KMS-11 (cell line): ENCODE data around the gene FAM181A.

ENCODE experiments used
- H2AFZ ChIP-seq: fragments of 200-600 bp; sonication (generic); 2 replicates; pipeline ENCODE4 v1.6.1; 2016; ENCODE audit warnings: antibody characterized with exemption, mixed run types, low read depth
- H3K27ac ChIP-seq: fragments of 200-600 bp; sonication (generic); 2 replicates; pipeline ENCODE4 v1.6.1; 2016; ENCODE audit warnings: mild to moderate bottlenecking, mixed run types
- H3K27me3 ChIP-seq: fragments of 200-600 bp; sonication (generic); 2 replicates; pipeline ENCODE4 v1.6.1; 2017; ENCODE audit warnings: mild to moderate bottlenecking, low read depth, mixed run types, moderate library complexity; ENCODE audit not compliant: insufficient read depth
- H3K36me3 ChIP-seq: fragments of 200-600 bp; sonication (generic); 2 replicates; pipeline ENCODE4 v1.6.1; 2017; ENCODE audit warnings: mild to moderate bottlenecking, mixed run types; ENCODE audit not compliant: insufficient read depth
- H3K4me1 ChIP-seq: fragments of 200-600 bp; sonication (generic); 2 replicates; pipeline ENCODE4 v1.6.1; 2016; ENCODE audit warnings: mild to moderate bottlenecking, low read depth, mixed run types; ENCODE audit not compliant: poor library complexity, severe bottlenecking
- H3K4me2 ChIP-seq: fragments of 200-600 bp; sonication (generic); 2 replicates; pipeline ENCODE4 v1.7.0; 2016; ENCODE audit warnings: mild to moderate bottlenecking, mixed run types
- H3K4me3 ChIP-seq: fragments of 200-600 bp; sonication (generic); IDR thresholded peaks from 2 replicates; pipeline ENCODE4 v1.6.1; 2017; ENCODE audit warnings: low read depth, low read length, mixed read lengths; ENCODE audit not compliant: insufficient read depth
- H3K79me2 ChIP-seq: fragments of 200-600 bp; sonication (generic); 2 replicates; pipeline ENCODE4 v1.6.1; 2016; ENCODE audit warnings: low read depth, mixed run types; ENCODE audit not compliant: insufficient read depth
- H3K9ac ChIP-seq: fragments of 200-600 bp; sonication (generic); 2 replicates; pipeline ENCODE4 v1.6.1; 2016; ENCODE audit warnings: mild to moderate bottlenecking, mixed run types
- H4K20me1 ChIP-seq: fragments of 200-600 bp; sonication (generic); 2 replicates; pipeline ENCODE4 v1.6.1; 2016; ENCODE audit warnings: mild to moderate bottlenecking, mixed run types; ENCODE audit not compliant: insufficient read depth
- CTCF ChIP-seq: fragments of 200-600 bp; sonication (generic); conservative IDR thresholded peaks from 2 replicates; pipeline ENCODE4 v1.6.1; 2017; ENCODE audit warnings: low read depth, mild to moderate bottlenecking, antibody characterized with exemption, low read length, moderate library complexity, mixed read lengths

FAM181A gene

GRCh38 chr14:93937519-93937918 lies 10.4 kb downstream of the FAM181A start:
- no peak overlapping the region for H2AFZ ChIP-seq

GRCh38 chr14:93938751-93939303 lies 11.7 kb downstream of the FAM181A start:
- Histone ChIP-seq H3K79me2 (no peaks in the 10 kb centered on the region), H3K4me3 (no peak overlapping the region), H3K4me2 (no peak overlapping the region), H3K27ac (no peak overlapping the region), H3K4me1 (peaks cover 7% of the 10 kb centered on the region), H3K9ac (no peak overlapping the region), H2AFZ (no peak overlapping the region), H3K36me3 (no peaks in the 10 kb centered on the region), H3K27me3 (no peaks in the 10 kb centered on the region), H4K20me1 (no peaks in the 10 kb centered on the region)
- TF ChIP-seq CTCF, result no peak

More at GRCh38 chr14:93937519-93937918, 10.4 kb downstream of the FAM181A start:
- no peak overlapping the region for H3K27ac ChIP-seq
- no peak overlapping the region for H3K4me3 ChIP-seq
- TF ChIP-seq CTCF, result no peak
- no peaks in the 10 kb centered on the region for H3K36me3 ChIP-seq
- H4K20me1 ChIP-seq, result no peaks in the 10 kb centered on the region
- peaks cover 7% of the 10 kb centered on the region for H3K4me1 ChIP-seq
- H3K9ac ChIP-seq, result no peak overlapping the region
- no peaks in the 10 kb centered on the region for H3K79me2 ChIP-seq
- H3K4me2 ChIP-seq, result no peak overlapping the region
- H3K27me3 ChIP-seq, result no peaks in the 10 kb centered on the region

GRCh38 chr14:93939304-93940229 lies 12.4 kb downstream of the FAM181A start:
- Histone ChIP-seq H3K9ac (no peak overlapping the region), H3K4me1 (peaks cover 7% of the 10 kb centered on the region), H2AFZ (no peak overlapping the region), H3K27ac (no peak overlapping the region), H3K79me2 (no peaks in the 10 kb centered on the region), H3K4me3 (no peak overlapping the region), H3K36me3 (no peaks in the 10 kb centered on the region), H3K4me2 (no peak overlapping the region), H4K20me1 (no peaks in the 10 kb centered on the region), H3K27me3 (no peaks in the 10 kb centered on the region)
- peak; percentile 30; the same call in 1 of the 2 replicates for TF ChIP-seq CTCF

GRCh38 chr14:93940437-93940836 lies 13.3 kb downstream of the FAM181A start:
- no peaks in the 10 kb centered on the region for H3K27me3 ChIP-seq
- H3K9ac ChIP-seq, result no peak overlapping the region
- no peaks in the 10 kb centered on the region for H4K20me1 ChIP-seq
- TF ChIP-seq CTCF, result no peak
- no peak overlapping the region for H3K27ac ChIP-seq
- peaks cover 7% of the 10 kb centered on the region for H3K4me1 ChIP-seq
- H3K79me2 ChIP-seq, result no peaks in the 10 kb centered on the region
- no peak overlapping the region for H3K4me3 ChIP-seq
- no peaks in the 10 kb centered on the region for H3K36me3 ChIP-seq
- no peak overlapping the region for H3K4me2 ChIP-seq
- H2AFZ ChIP-seq, result no peak overlapping the region
